ENCODE data around the gene COL5A2. TPM values are rescaled to one million over a fixed set of nuclear protein-coding genes. Genes with fewer than 3 reads are reported as not detected.

Gene COL5A2
- total RNA-seq, 4 donors from 2014 or later = 34.7 to 60.4 (median 51.4) TPM

GRCh38 chr2:189074506-189074905 lies 105.1 kb downstream of the COL5A2 start:
- DNase-seq (ENCODE audit: low spot score in 2 of 2) = no peak
- WGBS, 2 donors = 33 to 37% methylated on average over 3 of the region's 3 CpGs
- H3K4me3 ChIP-seq = no peak overlapping the region
- H3K9me3 ChIP-seq = no peaks in the 10 kb centered on the region
- TF ChIP-seq EP300 (IDR thresholded peaks at IDR 0.05) (no peak), POLR2A (IDR thresholded peaks at IDR 0.05) (no peak)
- TF ChIP-seq, protein P1, sequence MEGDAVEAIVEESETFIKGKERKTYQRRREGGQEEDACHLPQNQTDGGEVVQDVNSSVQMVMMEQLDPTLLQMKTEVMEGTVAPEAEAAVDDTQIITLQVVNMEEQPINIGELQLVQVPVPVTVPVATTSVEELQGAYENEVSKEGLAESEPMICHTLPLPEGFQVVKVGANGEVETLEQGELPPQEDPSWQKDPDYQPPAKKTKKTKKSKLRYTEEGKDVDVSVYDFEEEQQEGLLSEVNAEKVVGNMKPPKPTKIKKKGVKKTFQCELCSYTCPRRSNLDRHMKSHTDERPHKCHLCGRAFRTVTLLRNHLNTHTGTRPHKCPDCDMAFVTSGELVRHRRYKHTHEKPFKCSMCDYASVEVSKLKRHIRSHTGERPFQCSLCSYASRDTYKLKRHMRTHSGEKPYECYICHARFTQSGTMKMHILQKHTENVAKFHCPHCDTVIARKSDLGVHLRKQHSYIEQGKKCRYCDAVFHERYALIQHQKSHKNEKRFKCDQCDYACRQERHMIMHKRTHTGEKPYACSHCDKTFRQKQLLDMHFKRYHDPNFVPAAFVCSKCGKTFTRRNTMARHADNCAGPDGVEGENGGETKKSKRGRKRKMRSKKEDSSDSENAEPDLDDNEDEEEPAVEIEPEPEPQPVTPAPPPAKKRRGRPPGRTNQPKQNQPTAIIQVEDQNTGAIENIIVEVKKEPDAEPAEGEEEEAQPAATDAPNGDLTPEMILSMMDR (IDR thresholded peaks at IDR 0.05) = no peak
- peaks cover 0 to 20% (median 0%) of the 10 kb centered on the region in 4 donors for H3K4me1 ChIP-seq
- H3K27ac ChIP-seq = no peak overlapping the region
- H3K27me3 ChIP-seq = no peaks in the 10 kb centered on the region
- H3K36me3 ChIP-seq = peaks cover 0 to 30% (median 0%) of the 10 kb centered on the region in 3 donors

DNA sequence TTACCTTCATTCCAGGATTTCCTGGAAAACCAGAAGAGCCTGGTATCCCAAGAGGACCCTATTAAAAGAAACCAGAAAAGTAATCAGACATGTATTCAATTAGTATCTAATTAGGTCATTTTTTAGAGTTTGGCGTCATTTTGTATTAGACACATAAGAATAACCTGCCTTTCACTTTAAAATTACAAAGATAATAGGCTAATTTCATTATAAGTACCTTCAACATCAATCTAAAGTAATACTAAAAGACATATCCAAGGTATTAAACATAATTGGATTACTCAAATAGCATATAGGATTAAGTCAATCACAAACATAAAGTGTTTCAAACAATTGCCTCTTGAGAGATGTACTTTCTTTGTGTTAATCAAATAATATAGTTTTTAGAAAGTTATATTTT lies 107.5 kb downstream of the COL5A2 start:
- 93 to 94% methylated on average over 1 of the region's 1 CpG for WGBS, 2 donors
- Histone ChIP-seq H3K36me3 (peaks cover 0 to 23% (median 0%) of the 10 kb centered on the region in 3 donors), H3K4me3 (no peak overlapping the region), H3K27me3 (no peaks in the 10 kb centered on the region), H3K4me1 (peaks cover 0 to 20% (median 0%) of the 10 kb centered on the region in 4 donors), H3K27ac (no peak overlapping the region), H3K9me3 (no peaks in the 10 kb centered on the region)
- no peak for DNase-seq (ENCODE audit: low spot score in 2 of 2)
- TF ChIP-seq POLR2A (IDR thresholded peaks at IDR 0.05) (no peak), EP300 (IDR thresholded peaks at IDR 0.05) (no peak)
- TF ChIP-seq, protein P1 (IDR thresholded peaks at IDR 0.05) = no peak

DNA sequence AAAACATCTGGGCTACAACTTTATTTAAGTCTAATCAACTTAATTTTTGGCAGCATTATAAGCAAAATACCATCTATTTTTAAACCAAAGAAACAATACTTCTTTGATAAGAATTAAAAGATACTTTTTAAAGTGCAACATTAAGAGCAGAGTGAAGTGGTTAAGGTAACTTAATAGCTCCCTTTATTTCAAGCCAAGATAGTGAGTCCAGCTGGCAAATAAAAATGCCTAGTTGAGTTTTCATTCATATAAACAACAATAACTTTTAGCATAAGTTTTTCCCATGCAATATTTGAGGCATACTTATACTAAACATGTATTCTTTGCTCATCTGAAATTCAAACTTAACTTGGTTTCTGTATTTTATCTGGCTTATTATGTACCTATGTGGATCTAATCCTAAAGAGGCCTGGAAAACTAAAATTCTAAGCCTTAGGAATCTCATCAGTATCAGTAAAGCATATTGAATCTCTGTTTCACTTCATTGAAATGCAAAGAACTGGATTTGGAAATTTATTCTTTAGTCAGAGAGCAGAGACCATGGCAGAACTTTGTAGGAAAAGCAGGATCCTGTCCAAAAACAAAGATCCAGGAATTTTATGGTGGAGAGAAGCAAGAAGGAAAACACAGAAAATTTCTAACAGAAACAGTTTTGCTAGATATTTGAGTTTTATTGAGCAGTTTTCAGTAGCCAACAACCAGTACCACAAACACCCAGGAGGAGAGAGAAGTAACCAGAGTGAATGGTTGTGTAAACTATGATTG lies 109.5 kb downstream of the COL5A2 start:
- no peaks in the 10 kb centered on the region for H3K9me3 ChIP-seq
- no peak for TF ChIP-seq POLR2A (IDR thresholded peaks at IDR 0.05)
- TF ChIP-seq, protein P1 (IDR thresholded peaks at IDR 0.05) = no peak
- no peak for TF ChIP-seq EP300 (IDR thresholded peaks at IDR 0.05)
- DNase-seq (ENCODE audit: low spot score in 2 of 2) = no peak
- no peak overlapping the region for H3K27ac ChIP-seq
- no peaks in the 10 kb centered on the region for H3K27me3 ChIP-seq
- H3K36me3 ChIP-seq = peaks cover 0 to 39% (median 0%) of the 10 kb centered on the region in 3 donors
- H3K4me1 ChIP-seq = peaks cover 0 to 9% (median 0%) of the 10 kb centered on the region in 4 donors
- H3K4me3 ChIP-seq = no peak overlapping the region

DNA sequence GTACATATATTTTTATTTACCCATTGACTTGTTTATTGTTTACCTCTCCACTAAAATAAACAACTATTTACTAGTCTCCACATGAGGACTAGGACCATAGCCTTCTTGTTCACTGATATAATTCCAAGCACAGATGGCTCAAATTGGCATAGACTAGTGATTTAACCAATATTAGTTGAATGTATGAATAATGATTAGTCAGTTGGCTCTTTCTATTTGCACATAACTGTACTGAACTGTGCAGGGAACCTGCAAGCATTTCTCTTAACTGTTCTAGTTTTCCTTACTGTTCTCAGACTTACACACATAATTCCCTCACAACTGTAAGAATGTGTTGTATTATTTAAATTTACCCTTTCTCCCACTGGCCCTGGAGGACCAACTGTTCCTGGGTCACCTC lies 113.5 kb downstream of the COL5A2 start:
- no peak for DNase-seq (ENCODE audit: low spot score in 2 of 2)
- TF ChIP-seq POLR2A (IDR thresholded peaks at IDR 0.05) (no peak), EP300 (IDR thresholded peaks at IDR 0.05) (no peak)
- TF ChIP-seq, protein P1 (IDR thresholded peaks at IDR 0.05) = no peak
- no peaks in the 10 kb centered on the region for H3K9me3 ChIP-seq
- no peaks in the 10 kb centered on the region for H3K4me1 ChIP-seq
- H3K27me3 ChIP-seq = no peaks in the 10 kb centered on the region
- H3K4me3 ChIP-seq = no peak overlapping the region
- H3K27ac ChIP-seq = no peak overlapping the region
- H3K36me3 ChIP-seq = peaks cover 0 to 64% (median 0%) of the 10 kb centered on the region in 3 donors

GRCh38 chr2:189060096-189060642 lies 119.4 kb downstream of the COL5A2 start:
- no peaks in the 10 kb centered on the region for H3K9me3 ChIP-seq
- TF ChIP-seq POLR2A (IDR thresholded peaks at IDR 0.05) (no peak), EP300 (IDR thresholded peaks at IDR 0.05) (no peak)
- TF ChIP-seq, protein P1 (IDR thresholded peaks at IDR 0.05) = no peak
- H3K36me3 ChIP-seq = peaks cover 0 to 55% (median 0%) of the 10 kb centered on the region in 3 donors
- no peak overlapping the region for H3K4me3 ChIP-seq
- no peaks in the 10 kb centered on the region for H3K4me1 ChIP-seq
- H3K27ac ChIP-seq = no peak overlapping the region
- H3K27me3 ChIP-seq = no peaks in the 10 kb centered on the region
- 26 to 30% methylated on average over 1 of the region's 1 CpG for WGBS, 2 donors
- DNase-seq (ENCODE audit: low spot score in 2 of 2) = no peak
